ENCODE results near the gene ACTL8. TPM values are rescaled to one million over a fixed set of nuclear protein-coding genes. Genes with fewer than 3 reads are reported as not detected.

Gene ACTL8
- total RNA-seq, 1 donor from 2014 or later: not detected

DNA sequence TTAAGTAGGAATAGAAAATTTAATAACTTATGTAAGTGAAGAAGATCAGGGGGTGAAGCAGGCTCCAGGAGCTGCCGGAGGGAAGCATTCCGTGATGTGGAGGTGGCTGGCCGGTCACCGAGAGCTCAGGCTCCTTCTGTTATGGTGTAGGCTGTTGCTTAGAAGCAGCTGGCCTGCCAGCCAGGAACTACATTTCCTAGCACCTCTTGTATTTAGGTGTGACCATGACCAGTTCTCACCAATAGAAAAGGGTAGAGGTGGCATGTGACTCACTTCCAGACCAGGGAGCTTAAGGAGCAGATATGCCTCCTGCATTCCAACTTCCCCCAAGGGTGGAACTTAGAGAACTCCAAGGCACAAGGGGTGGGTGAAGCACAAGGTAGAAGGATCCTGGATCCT, 120.7 kb downstream of the ACTL8 start:
- Mint-ChIP-seq H3K4me3 (ENCODE audit: low read depth) (no peak overlapping the region), H3K9me3 (ENCODE audit: low read depth) (no peaks in the 10 kb centered on the region), H3K27ac (no peak overlapping the region), H3K36me3 (ENCODE audit: insufficient read depth) (no peaks in the 10 kb centered on the region), H3K4me1 (ENCODE audit: low read depth) (no peaks in the 10 kb centered on the region), H3K27me3 (peaks cover 27% of the 10 kb centered on the region)
- no peak for TF ChIP-seq CTCF (IDR thresholded peaks at IDR 0.05; ENCODE audit: unreplicated experiment)
- no peak for DNase-seq (ENCODE audit: low spot score, unreplicated experiment)

Other genes starting within 250 kb of the ACTL8 start
- 28.0 and 31.3 TPM in 2 replicates for gene ARHGEF10L, start 215.6 kb upstream of the ACTL8 start, total RNA-seq

Data from progenitor cell of endocrine pancreas (in vitro differentiated cells).